ENCODE results near the gene ZBTB16. TPM values are rescaled to one million over a fixed set of nuclear protein-coding genes. Genes with fewer than 3 reads are reported as not detected.

ZBTB16 gene
- total RNA-seq, 1 donor: under 0.01 TPM

- DNase-seq (ENCODE audit: insufficient read length, low spot score, missing footprints): no peak
- TF ChIP-seq CTCF (IDR thresholded peaks at IDR 0.05; ENCODE audit: extremely low read depth, low read depth, low read length): no peak
- H3K4me2 ChIP-seq (ENCODE audit: insufficient read depth, low read length): no peak overlapping the region
- no peaks in the 10 kb centered on the region for H3K36me3 ChIP-seq (ENCODE audit: insufficient read depth, low read length)
- H3K27me3 ChIP-seq (ENCODE audit: insufficient read depth, low read length): peaks cover 2% of the 10 kb centered on the region
- no peak overlapping the region for H3K27ac ChIP-seq (ENCODE audit: low read depth, low read length)
- H3K79me2 ChIP-seq (ENCODE audit: insufficient read depth, low read length): no peaks in the 10 kb centered on the region
- H2AFZ ChIP-seq (ENCODE audit: low read length): no peak overlapping the region
- H3K9me3 ChIP-seq (ENCODE audit: low read depth, low read length): no peaks in the 10 kb centered on the region
- no peaks in the 10 kb centered on the region for H4K20me1 ChIP-seq (ENCODE audit: insufficient read depth, low read length)
- H3K4me3 ChIP-seq (ENCODE audit: insufficient read depth, low read length): no peak overlapping the region
- no peaks in the 10 kb centered on the region for H3K4me1 ChIP-seq (ENCODE audit: insufficient read depth, low read length)
Measured at GRCh38 chr11:114250993-114251814, 191.7 kb downstream of the ZBTB16 start.

DNA sequence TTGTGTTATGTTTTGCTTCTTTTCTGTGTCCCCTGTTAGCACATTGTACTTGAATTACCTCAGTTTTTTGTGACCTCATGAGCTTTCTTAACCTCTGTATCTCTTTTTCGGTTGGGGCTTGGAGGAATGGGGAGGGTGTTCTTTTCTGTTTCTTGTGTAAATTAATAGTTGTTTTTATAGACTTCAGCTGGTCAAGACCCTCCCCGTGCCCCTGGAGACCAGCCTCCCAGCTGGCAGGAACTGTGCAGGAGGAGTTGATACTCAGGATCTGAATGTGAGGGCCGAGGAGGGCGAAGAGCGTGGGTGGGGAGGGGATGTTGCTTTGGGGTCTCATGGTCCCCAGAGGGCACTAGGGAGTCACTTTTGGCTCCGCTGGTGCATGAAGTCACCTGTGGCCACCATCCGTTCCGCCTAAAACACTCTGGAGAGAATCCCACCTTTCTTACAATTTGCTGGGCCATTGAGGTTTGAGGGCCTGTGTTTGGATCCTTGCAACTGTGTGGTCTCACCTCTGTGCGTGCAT is 192.4 kb downstream of the ZBTB16 start:
- TF ChIP-seq CTCF (IDR thresholded peaks at IDR 0.05; ENCODE audit: extremely low read depth, low read depth, low read length): no peak
- no peak for DNase-seq (ENCODE audit: insufficient read length, low spot score, missing footprints)
- Histone ChIP-seq H3K4me2 (ENCODE audit: insufficient read depth, low read length) (no peak overlapping the region), H3K4me3 (ENCODE audit: insufficient read depth, low read length) (no peak overlapping the region), H2AFZ (ENCODE audit: low read length) (no peak overlapping the region), H4K20me1 (ENCODE audit: insufficient read depth, low read length) (no peaks in the 10 kb centered on the region), H3K9me3 (ENCODE audit: low read depth, low read length) (no peaks in the 10 kb centered on the region), H3K4me1 (ENCODE audit: insufficient read depth, low read length) (no peaks in the 10 kb centered on the region), H3K27me3 (ENCODE audit: insufficient read depth, low read length) (peaks cover 2% of the 10 kb centered on the region), H3K36me3 (ENCODE audit: insufficient read depth, low read length) (no peaks in the 10 kb centered on the region), H3K79me2 (ENCODE audit: insufficient read depth, low read length) (no peaks in the 10 kb centered on the region), H3K27ac (ENCODE audit: low read depth, low read length) (no peak overlapping the region)

- Histone ChIP-seq H3K27ac (ENCODE audit: low read depth, low read length) (no peak overlapping the region), H3K36me3 (ENCODE audit: insufficient read depth, low read length) (no peaks in the 10 kb centered on the region), H3K27me3 (ENCODE audit: insufficient read depth, low read length) (peaks cover 2% of the 10 kb centered on the region), H3K9me3 (ENCODE audit: low read depth, low read length) (no peaks in the 10 kb centered on the region), H3K79me2 (ENCODE audit: insufficient read depth, low read length) (no peaks in the 10 kb centered on the region), H3K4me1 (ENCODE audit: insufficient read depth, low read length) (peaks cover 3% of the 10 kb centered on the region), H2AFZ (ENCODE audit: low read length) (no peak overlapping the region), H3K4me2 (ENCODE audit: insufficient read depth, low read length) (no peak overlapping the region), H4K20me1 (ENCODE audit: insufficient read depth, low read length) (no peaks in the 10 kb centered on the region), H3K4me3 (ENCODE audit: insufficient read depth, low read length) (no peak overlapping the region)
- DNase-seq (ENCODE audit: insufficient read length, low spot score, missing footprints): no peak
- no peak for TF ChIP-seq CTCF (IDR thresholded peaks at IDR 0.05; ENCODE audit: extremely low read depth, low read depth, low read length)
Measured at GRCh38 chr11:114252767-114253166, 193.3 kb downstream of the ZBTB16 start.

- H3K9me3 ChIP-seq (ENCODE audit: low read depth, low read length): no peaks in the 10 kb centered on the region
- no peak overlapping the region for H3K4me3 ChIP-seq (ENCODE audit: insufficient read depth, low read length)
- no peak for DNase-seq (ENCODE audit: insufficient read length, low spot score, missing footprints)
- no peak overlapping the region for H3K4me2 ChIP-seq (ENCODE audit: insufficient read depth, low read length)
- no peaks in the 10 kb centered on the region for H3K36me3 ChIP-seq (ENCODE audit: insufficient read depth, low read length)
- H2AFZ ChIP-seq (ENCODE audit: low read length): no peak overlapping the region
- TF ChIP-seq CTCF (IDR thresholded peaks at IDR 0.05; ENCODE audit: extremely low read depth, low read depth, low read length): no peak
- H4K20me1 ChIP-seq (ENCODE audit: insufficient read depth, low read length): no peaks in the 10 kb centered on the region
- H3K79me2 ChIP-seq (ENCODE audit: insufficient read depth, low read length): no peaks in the 10 kb centered on the region
- H3K27ac ChIP-seq (ENCODE audit: low read depth, low read length): no peak overlapping the region
- peaks cover 2% of the 10 kb centered on the region for H3K27me3 ChIP-seq (ENCODE audit: insufficient read depth, low read length)
- peaks cover 4% of the 10 kb centered on the region for H3K4me1 ChIP-seq (ENCODE audit: insufficient read depth, low read length)
Measured at GRCh38 chr11:114253771-114254170, 194.3 kb downstream of the ZBTB16 start.
